ENCODE results near the gene MYH6. TPM values are rescaled to one million over a fixed set of nuclear protein-coding genes. Genes with fewer than 3 reads are reported as not detected.

The MYH6 gene
- total RNA-seq, 1 donor, result not detected

DNA sequence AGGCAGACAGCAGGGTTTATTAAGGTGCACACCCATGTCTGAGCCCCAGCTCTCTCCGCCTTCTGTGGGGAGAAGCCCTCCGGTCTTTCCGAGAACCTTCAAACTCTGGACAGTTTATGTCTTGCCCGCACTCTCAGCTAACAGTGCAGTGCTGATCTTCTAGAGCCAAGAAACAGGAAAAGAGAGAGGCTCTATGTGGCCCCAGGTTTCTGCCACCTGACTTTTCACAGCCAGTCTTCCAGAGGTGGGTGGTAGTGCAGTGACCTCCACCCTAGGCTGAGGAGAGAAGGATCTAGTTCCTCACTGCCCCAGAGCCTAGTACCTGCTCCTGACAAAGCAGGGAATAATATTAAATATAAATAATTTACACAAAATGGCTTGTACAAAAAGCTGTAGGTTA lies 51.4 kb downstream of the MYH6 start:
- no peaks in the 10 kb centered on the region for H3K9me3 ChIP-seq (ENCODE audit: low read depth, low read length)
- peaks cover 31% of the 10 kb centered on the region for H3K27me3 ChIP-seq (ENCODE audit: insufficient read depth, low read length)
- H3K4me3 ChIP-seq (ENCODE audit: low read length), result no peak overlapping the region
- H3K4me1 ChIP-seq (ENCODE audit: insufficient read depth, low read length), result peaks cover 6% of the 10 kb centered on the region

DNA sequence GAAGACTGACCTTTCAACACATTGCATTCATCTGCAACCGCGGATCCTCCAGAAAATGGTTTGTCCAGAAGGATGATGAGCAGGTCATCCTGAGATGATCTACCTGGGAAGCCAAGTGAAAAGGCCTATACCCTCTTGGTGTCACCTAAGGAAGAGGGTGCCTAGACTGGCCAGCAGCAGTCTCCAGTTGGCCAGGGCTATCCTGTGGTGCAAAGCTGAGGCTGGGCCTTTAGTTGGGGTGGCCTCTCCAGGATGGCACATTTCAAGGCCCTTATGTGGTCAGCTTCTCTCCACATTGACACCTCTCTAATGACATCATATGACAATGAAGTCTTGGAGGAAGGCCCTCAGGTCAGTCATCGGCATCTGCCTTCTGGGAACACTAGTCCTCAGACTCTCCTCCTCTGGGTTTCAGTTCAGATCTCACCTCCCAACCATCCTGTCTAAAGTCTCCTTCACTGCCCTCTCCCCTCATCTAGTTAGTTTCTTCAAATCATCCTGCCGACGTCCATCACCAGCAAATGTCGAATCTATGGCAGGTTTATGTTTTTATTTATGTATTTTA lies 52.1 kb downstream of the MYH6 start:
- Histone ChIP-seq H3K27me3 (ENCODE audit: insufficient read depth, low read length) (peaks cover 38% of the 10 kb centered on the region), H3K9me3 (ENCODE audit: low read depth, low read length) (no peaks in the 10 kb centered on the region), H3K4me3 (ENCODE audit: low read length) (no peak overlapping the region), H3K4me1 (ENCODE audit: insufficient read depth, low read length) (peaks cover 8% of the 10 kb centered on the region)

DNA sequence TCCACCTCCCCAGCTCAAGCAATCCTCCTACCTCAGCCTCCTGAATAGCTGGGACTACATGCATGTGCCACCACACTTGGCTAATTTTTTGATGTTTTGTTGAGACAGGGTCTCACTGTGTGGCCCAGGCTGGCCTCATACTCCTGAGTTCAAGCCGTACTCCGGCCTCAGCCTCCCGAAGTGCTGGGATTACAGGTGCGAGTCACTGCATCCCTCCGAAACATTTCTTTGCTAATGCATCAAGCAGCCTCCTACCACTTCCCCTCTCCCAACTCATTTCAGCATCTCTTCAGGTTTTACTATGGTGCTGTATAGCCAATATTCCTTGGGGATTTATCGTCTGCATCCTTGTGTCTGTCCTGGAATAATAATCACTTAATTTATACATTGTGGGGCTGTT lies 53.1 kb downstream of the MYH6 start:
- H3K27me3 ChIP-seq (ENCODE audit: insufficient read depth, low read length), result peaks cover 45% of the 10 kb centered on the region
- peaks cover 8% of the 10 kb centered on the region for H3K4me1 ChIP-seq (ENCODE audit: insufficient read depth, low read length)
- H3K4me3 ChIP-seq (ENCODE audit: low read length), result no peak overlapping the region
- no peaks in the 10 kb centered on the region for H3K9me3 ChIP-seq (ENCODE audit: low read depth, low read length)

DNA sequence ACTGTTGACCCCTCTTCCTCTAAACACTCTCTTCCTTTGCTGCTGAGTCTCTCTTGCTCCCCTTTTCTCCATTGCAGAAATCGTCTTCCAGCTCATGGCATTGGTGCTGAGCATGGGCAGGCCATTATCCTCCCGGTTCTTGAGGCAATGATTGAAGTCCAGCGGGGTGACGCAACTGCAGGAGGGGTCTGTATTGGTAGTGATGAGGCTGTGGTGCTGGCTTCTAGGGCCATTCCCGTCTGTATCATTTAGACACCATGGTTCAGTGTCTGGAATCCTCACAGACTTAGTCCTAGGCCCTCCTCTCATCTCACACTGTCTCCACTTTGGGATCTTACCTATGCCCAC lies 54.7 kb downstream of the MYH6 start:
- no peak overlapping the region for H3K4me3 ChIP-seq (ENCODE audit: low read length)
- peaks cover 8% of the 10 kb centered on the region for H3K4me1 ChIP-seq (ENCODE audit: insufficient read depth, low read length)
- peaks cover 45% of the 10 kb centered on the region for H3K27me3 ChIP-seq (ENCODE audit: insufficient read depth, low read length)
- no peaks in the 10 kb centered on the region for H3K9me3 ChIP-seq (ENCODE audit: low read depth, low read length)

DNA sequence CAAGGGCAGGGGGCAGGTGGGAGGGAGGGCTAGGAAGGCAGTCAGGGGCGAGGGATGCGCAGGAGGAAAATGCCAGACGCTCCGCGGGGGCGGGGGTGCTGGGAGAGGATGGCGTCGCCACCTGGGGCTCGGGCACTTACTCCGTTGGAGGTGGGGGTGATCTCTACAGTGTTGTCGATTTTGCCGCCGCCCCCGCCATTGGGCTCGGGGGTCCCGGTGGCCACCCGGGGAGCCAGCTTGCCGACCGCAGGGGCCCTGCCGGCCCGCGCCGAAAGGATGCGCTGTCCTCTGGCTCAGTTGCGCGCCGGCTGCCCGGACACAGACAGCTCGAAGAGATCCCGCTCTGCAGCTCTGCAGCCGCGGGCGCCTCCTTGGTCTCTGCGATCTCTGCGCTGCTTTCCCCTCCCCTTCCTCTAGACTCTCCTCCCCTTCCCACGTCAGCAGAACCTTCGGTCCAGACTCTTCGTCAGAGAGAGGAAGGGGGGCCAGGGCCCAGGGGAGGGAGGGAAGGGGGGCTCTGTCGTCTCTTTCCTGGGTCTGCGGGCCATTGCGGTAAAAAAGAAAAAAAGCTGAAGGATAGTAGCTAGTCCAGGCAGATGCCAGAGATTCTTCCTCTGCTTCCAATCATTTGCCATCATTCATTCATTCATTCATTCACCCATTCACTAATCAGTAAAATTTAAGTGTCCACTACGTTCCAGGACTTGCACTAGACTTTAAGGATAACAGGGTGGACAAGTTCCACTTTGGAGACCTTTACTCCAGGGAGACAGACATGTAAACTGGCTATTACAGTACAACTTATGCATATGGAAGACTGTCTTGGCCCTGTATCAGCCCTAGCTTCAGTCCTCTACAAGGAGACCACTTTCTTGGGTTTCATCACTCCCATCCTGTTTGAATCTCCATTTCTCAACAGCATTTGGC lies 55.3 kb downstream of the MYH6 start, which contains the start of gene SLC22A17:
Gene SLC22A17 (minus strand): TSS at position 382 of the 927 bp plus-strand sequence.
- no peaks in the 10 kb centered on the region for H3K9me3 ChIP-seq (ENCODE audit: low read depth, low read length)
- H3K4me1 ChIP-seq (ENCODE audit: insufficient read depth, low read length), result peaks cover 8% of the 10 kb centered on the region
- H3K27me3 ChIP-seq (ENCODE audit: insufficient read depth, low read length), result peaks cover 45% of the 10 kb centered on the region
- peak within 1 kb of the TSS; percentile 20 for H3K4me3 ChIP-seq (ENCODE audit: low read length)

DNA sequence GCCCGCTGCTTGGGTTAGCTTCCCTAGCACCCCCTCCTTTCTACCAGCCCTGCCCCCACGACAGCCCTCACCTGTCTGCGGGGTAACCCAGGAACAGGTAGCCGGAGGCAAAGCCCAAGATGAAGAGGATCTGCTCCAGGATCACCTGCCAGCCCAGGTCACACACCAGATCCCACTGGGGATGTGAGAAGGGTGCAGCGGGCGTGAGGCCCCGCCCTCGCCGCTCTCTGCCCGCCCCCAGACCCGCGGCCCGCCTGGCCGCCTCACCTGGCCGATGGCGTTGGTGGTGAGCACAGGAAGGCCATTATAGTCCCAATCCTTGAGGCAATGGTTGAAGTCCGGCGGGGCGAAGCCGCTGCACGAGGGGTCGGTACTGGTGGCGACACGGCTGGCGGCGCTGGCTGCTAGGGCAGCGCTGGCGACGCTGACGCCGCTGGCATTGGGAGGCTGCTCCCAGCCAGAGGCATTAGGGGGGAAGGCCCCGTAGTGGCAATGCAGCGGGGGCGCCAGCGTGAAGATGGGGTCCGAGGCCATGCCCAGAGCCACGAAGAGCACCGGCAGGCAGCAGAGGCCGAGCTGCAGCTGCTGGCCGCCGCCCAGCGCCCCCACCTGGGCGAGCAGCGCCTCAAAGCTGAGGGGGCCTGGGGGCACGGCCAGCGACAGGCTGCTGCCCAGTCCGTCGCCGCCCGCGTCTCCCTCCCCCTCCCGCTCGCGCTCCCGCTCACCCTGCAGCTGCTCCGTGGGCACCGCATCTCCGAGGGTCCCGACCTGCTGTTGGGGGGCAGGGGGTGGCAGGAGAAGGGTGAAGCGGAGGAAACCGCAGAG lies 56.2 kb downstream of the MYH6 start:
- H3K4me1 ChIP-seq (ENCODE audit: insufficient read depth, low read length), result peaks cover 8% of the 10 kb centered on the region
- peaks cover 45% of the 10 kb centered on the region for H3K27me3 ChIP-seq (ENCODE audit: insufficient read depth, low read length)
- peak overlapping the region; percentile 20 for H3K4me3 ChIP-seq (ENCODE audit: low read length)
- H3K9me3 ChIP-seq (ENCODE audit: low read depth, low read length), result no peaks in the 10 kb centered on the region

DNA sequence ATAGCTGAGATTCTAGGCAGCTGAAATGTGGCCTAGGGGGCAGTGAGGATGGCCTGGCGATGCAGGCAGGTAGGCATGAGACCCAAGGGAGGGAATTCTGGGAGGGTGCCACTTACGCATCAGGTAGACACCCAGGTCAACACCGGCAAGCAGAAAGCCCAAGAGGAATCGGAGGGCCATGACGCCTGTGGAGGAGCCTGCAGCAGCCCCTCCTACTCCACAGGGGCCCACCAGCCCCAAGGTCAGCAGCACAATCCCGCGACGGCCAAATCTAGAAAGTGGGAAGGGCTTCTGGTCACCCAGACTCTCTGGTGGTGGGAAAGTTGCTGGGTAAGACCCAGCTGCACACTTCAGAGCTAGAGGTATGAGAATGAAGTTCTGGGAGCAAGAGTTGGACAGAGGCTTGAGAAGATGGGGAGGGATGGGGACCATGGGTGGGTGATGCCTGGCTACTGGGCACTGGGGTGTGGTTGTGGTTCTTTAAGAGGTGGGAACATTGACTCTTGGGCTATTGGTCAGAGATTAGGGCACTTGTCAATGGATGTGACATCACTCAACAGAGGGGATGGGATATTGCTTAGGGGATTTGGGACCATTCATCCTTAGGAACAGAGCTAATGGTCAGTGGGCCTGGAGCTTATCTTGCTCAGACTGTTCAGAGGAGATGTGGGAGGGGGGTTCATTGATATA lies 58.8 kb downstream of the MYH6 start:
- Histone ChIP-seq H3K27me3 (ENCODE audit: insufficient read depth, low read length) (peaks cover 38% of the 10 kb centered on the region), H3K4me1 (ENCODE audit: insufficient read depth, low read length) (peaks cover 8% of the 10 kb centered on the region), H3K4me3 (ENCODE audit: low read length) (no peak overlapping the region), H3K9me3 (ENCODE audit: low read depth, low read length) (no peaks in the 10 kb centered on the region)

DNA sequence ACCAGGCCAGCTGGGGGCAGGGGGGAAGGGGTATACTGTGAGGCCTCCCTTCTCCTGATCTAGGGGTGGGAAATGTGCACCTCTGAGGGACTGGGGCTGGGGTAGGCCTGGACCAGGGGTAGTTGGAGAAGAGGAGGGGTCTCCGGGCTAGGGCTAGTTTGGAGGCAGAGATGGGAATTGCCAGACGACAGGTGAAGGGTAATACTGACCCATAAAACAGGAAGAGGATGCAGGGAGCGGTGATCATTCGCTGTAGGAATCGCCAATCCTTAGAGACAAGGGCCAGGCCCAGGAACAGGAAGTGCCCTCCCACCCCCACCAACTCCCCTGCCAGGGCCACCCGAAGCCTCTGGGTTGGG lies 59.8 kb downstream of the MYH6 start:
- Histone ChIP-seq H3K9me3 (ENCODE audit: low read depth, low read length) (no peaks in the 10 kb centered on the region), H3K4me3 (ENCODE audit: low read length) (no peak overlapping the region), H3K27me3 (ENCODE audit: insufficient read depth, low read length) (peaks cover 28% of the 10 kb centered on the region), H3K4me1 (ENCODE audit: insufficient read depth, low read length) (peaks cover 8% of the 10 kb centered on the region)

DNA sequence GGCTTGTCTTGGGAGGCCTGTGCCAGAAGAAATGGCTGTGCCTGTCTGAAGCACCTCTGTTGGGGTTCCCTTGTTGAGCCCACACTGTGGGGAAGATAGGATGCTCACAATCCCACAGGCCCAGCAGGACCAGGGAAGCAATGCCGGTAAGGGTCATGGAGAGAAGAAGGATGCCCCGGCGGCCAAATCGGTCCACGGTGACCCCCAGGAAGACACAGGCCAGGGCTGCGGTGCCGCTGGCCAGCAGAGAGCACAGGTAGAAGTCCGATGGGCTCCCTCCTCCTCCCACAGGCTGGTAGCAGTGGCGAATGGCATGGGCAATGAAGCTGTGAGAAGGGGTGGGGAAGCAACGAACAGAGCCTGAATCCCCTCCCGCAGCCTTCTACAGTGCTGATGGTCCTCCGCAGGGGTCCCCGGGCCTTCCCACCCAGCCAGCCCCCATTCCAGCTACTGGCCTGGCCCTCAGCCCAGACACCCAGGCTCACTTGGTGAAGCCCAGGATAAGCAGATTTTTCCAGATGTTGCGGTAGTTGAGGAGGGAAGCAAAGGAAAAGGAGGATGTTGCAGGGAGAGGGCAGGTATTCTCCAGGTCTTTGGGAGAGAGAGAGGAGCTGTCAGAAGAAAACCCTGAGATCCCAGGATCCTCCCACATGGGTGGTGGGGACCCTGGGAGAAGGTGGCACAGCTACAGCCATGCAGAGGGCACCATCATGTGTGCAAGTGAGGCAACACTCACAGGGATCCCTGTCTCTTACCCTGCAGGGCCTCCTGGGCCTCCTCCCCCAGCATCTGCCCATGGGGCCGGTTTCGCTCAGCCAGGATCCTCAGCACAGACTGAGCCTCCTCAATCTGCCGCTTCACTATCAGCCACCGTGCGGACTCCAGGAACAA lies 60.4 kb downstream of the MYH6 start:
- Histone ChIP-seq H3K9me3 (ENCODE audit: low read depth, low read length) (no peaks in the 10 kb centered on the region), H3K27me3 (ENCODE audit: insufficient read depth, low read length) (peaks cover 22% of the 10 kb centered on the region), H3K4me1 (ENCODE audit: insufficient read depth, low read length) (peaks cover 8% of the 10 kb centered on the region), H3K4me3 (ENCODE audit: low read length) (no peak overlapping the region)

DNA sequence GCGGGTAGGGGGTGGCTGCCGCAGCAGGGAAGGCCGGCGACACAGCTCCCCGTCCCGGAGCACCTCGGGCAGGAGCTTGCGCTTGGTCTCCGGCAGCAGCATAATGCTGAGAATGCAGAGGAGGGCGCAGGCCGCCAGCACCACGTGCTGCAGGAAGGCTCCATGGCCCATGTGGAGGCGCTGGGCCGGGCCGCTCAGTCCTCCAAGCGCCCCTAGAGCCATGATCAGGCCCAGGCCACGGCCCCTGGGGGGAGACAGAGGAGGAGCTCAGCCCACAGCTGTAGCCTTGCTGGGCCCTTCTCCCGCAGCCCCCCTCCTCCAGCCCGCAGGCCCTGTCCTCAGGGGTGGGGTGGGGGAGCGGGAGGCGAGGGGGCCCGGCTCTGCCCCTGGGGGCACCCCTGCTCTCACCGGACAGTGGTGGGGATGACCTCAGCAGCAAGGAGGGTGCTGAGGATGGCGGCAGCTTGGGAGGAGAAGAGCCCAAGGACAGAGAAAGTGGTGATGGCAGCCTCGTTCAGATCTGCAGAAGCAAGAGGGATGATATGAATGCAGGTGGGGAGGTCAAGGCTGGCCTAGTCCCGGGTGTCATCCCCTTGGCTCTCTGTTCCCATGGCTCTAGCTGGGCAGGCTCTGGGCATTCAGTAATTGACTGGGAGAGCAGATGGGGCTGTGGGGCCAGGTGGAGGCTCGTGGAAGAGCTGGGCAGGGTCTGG lies 61.2 kb downstream of the MYH6 start:
- H3K27me3 ChIP-seq (ENCODE audit: insufficient read depth, low read length), result peaks cover 16% of the 10 kb centered on the region

DNA sequence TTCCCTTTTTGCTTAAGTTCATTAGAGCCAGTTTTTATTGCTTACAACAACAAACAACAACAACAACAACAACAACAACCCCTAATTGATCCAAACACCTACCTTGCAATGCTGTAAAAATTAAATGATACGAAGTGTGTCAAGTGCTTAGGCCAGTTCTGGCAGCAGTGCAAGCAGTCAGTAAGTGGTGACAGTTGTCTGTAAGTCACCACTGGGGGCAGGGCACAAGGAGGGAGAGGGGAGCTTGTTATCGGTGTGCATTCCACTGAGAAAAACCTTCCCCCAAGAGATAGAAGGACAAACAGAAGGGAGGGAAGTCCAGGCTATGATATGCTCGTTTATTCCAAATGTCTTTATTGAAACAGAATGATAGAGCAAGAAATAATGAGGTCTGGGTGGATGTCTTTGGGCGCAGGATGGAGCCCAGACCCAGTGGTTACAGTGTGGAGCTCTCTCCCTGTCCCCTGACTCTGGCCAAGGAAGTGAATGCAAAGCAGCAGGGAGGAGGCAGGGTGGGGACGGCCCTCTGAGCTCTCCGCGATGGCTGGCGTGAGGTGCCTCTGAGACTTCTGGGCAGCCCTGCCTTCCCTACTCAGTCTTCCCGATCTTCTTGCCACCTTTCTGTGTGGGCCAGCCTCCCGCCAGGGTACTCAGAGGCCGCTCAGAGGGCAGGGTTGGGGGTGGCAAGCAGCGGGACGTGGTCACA lies 61.9 kb downstream of the MYH6 start:
- no peaks in the 10 kb centered on the region for H3K9me3 ChIP-seq (ENCODE audit: low read depth, low read length)
- peaks cover 13% of the 10 kb centered on the region for H3K27me3 ChIP-seq (ENCODE audit: insufficient read depth, low read length)
- H3K4me1 ChIP-seq (ENCODE audit: insufficient read depth, low read length), result no peaks in the 10 kb centered on the region
- no peak overlapping the region for H3K4me3 ChIP-seq (ENCODE audit: low read length)

More for the DNA sequence above, 61.2 kb downstream of the MYH6 start:
- H3K9me3 ChIP-seq (ENCODE audit: low read depth, low read length), result no peaks in the 10 kb centered on the region
- H3K4me3 ChIP-seq (ENCODE audit: low read length), result no peak overlapping the region
- H3K4me1 ChIP-seq (ENCODE audit: insufficient read depth, low read length), result peaks cover 3% of the 10 kb centered on the region

DNA sequence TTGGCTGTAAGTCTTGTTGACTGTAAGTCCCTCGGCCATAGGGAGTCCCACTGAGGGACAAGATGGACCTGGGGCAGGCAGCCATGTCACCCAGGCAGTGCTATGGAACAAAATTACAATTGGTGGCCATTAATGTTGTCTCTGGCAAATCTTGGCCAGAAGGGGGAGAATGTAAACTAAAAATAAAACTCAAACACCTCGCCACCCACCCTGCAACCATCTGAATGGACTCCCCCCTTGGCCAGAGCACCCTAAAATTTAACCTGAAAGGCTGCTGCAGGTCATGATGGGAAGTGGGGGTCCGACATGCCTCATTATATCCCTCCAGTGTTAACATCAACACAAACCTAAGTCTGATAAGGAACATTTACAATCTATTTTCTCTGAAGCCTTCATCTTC lies 63.6 kb downstream of the MYH6 start:
- H3K4me1 ChIP-seq (ENCODE audit: insufficient read depth, low read length), result no peaks in the 10 kb centered on the region
- H3K4me3 ChIP-seq (ENCODE audit: low read length), result no peak overlapping the region
- peaks cover 6% of the 10 kb centered on the region for H3K9me3 ChIP-seq (ENCODE audit: low read depth, low read length)
- peaks cover 6% of the 10 kb centered on the region for H3K27me3 ChIP-seq (ENCODE audit: insufficient read depth, low read length)

Measured in mononuclear cell (primary cell).